Stimulated activated CD4-positive, alpha-beta T cell treated with anti-CD3 and anti-CD28 coated beads, Interleukin-15, amount 100 ng/mL, for 48 hours (primary cell): ENCODE measurements around the gene GOLT1A.

ENCODE experiments used
- DNase-seq, 2 donors: peaks; one replicate each; pipeline ENCODE4 v3.0.0-alpha.2; 2020; ENCODE audit warnings: low read depth in 2 of 2

Gene GOLT1A

DNA sequence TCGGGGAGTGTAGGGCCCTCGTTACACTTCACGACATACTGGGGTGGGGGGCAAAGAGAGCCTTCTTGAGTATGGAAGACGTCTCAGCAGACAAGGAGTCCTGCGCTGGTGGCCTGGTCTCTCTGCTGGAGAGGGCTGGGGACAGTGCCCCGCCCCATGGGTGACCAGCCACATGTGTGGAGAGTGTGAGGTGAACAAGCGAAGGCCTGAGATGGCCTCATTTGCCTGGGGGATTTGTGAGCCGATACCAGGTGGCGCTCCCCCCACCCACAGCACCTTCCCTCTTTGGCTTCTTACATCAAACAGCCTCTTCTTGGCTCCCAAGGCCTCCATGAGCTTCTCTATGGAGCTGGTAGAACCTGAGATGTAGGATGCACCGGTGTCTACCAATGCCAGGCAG is 57.9 kb downstream of the GOLT1A start:
- DNase-seq, result no peak

DNA sequence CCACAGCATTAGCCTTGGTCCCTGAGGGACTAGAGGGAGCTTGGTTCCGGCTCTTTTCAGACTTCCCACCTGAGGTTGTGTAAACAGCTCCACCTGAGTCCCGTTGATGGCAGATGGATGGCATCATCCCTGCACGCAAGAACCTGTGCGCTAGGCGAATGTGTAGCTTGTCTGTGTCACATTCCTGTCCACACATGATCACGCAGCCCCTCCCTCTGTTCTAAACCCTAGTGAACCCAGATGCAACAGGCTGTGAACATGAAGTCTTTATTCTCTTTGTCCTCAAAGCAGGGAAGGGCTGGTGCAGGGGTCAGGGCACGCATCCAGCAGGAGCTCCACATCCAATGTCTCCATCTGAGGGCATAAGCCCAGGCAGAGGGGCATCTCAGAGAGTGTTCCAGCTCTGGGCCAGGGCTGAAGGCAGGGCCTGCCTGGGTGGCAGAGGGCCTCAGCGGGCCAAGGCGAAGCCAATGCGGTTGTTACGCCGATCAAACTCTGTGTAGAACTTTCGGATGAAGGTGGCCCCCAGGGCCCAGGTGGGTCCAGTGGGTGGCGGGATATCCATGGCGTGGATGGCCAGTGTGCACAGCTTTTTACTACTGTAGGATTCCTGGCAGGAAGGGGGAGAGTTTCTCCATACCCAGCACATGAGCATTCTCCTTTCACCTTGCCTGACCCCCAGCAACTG is 59.1 kb downstream of the GOLT1A start:
- DNase-seq, result no peak

DNA sequence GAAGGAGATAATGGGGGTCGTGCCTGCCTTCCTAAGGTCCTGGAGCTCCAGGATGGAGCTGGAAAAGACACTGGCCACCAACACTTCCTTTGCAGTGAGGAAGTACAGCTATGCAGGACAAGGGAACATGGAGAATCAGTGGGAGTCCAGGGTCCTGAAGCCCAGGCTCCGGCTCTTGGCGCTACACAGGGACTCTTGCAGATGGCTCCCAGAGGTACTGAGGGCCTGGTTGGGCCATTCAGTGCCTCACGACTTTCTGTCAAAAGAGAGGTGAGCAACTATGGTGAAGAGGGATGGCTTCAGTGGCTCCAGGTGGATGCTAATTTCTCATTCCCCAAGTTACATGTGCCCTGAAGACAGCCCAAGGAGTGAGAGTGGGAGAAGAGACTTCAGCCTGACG is 60.1 kb downstream of the GOLT1A start:
- no peak for DNase-seq

DNA sequence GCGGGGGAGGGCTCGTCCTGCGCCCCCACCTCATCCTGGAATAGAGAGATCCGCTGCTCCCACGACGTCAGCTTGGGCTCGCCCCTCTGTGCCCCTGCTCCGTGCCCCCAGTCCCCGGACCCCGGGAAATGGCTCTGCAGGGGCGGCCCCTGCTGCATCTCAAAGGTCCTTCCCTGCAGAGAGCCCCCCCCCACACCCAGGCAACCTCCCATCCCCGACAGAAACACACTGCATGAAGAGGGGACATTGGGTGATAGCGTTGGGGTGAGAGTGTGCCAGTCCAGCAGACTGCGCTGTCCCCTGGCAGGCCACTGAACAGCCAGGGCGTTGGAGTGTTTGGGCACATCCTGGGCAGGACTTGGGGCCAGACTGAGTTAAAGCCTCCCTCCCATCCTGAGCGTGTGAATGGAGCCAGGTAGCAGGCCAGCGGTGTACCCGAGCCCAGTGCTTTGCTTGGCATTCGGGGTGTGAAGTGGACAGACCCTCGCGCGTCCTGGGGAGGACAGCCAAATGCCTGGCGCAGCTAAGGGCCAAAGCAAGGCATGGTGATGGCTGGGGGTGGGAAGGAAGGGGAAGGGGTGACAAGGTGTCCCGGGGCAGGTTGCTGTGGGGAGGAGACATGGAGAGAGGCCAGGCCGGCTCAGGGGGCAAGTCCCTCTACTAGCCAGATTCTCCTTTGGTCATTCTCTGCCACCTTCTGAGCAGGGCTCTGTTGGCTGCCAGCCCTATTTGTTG is 61.3 kb downstream of the GOLT1A start:
- no peak for DNase-seq

DNA sequence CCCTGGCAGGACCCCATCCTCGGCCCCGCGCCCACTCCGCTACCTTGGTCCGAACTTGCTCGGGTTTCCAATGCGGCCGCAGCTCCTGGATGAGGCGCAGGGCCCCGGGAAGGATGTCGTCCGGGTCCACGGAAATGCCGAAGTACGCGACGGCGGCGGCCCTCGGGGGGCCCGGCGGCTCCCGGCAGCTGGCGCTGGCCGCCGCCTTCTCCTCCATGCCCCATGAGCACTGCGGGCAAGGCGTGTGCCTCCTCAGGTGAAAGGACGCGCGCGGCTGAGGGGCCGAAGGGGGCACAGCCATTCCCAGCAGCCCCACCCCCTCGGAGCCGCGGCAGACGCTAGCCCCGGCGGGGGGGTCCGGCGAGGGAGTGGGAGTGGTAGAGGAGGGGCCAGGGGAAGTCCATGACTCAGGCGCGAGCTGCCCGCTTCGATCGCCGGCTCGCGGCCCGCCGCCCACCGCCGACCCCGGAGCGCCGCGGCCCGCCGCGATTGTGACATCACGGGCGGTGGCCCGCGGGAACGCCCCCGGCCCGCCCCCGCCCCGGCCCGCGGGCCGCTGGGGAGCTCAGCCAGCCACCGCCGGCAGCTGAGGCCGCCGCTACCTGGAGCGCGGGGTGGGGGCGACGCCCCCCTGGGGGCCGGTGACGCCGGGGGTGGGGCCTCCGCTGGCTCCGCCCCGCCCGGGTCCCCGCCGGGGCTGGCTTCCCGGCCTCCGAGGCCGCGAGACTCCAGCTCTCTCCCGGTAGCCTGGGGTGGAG is 62.1 kb downstream of the GOLT1A start, which contains the start of gene ETNK2:
Gene ETNK2 (minus strand): TSS at position 493 of the 758 bp plus-strand sequence. CDS start 192 bp downstream, at position 301.
- DNase-seq, result peak in 1 of 2 donors; percentile 22

DNA sequence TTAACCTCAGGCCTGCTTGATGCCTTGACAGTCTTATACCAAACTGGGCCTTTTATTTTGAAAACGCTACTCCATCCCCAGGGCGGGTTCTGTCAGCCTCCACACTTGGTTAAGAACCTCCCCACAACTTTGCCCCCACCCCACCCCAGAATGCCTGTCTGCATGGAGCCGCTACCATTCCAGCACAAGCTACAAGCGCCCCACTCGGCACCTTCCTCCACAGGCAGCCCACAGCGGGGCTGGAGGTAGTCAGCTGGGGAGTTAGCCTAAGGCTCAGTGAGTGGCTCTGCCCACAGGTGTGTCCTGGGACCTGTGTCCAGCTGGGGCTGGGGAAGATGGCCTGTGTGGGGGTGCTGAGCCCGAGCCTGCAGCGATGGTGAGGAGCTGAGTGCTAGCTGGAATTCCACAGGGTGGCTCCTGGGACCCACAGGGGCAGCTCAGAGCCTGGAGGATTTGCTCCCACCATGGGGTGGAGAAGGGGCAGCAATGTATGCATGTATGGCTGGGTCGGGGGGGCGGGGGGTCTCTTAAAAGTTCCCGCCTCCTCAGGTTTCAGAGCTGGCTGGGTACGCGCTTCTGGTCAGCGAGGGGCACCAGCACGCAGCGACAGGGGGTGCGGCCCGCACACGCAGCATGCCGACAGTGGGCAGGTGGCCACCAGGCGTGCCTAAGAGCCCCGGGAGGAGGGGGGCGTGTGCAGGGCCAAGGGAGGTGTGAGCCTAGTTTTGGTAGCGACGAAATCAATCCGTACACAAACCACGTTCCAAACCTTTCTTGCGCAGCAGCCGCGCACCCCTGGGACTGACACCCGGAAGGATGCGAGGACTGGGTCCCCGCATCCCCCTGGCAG is 62.9 kb downstream of the GOLT1A start:
- DNase-seq, result no peak

DNA sequence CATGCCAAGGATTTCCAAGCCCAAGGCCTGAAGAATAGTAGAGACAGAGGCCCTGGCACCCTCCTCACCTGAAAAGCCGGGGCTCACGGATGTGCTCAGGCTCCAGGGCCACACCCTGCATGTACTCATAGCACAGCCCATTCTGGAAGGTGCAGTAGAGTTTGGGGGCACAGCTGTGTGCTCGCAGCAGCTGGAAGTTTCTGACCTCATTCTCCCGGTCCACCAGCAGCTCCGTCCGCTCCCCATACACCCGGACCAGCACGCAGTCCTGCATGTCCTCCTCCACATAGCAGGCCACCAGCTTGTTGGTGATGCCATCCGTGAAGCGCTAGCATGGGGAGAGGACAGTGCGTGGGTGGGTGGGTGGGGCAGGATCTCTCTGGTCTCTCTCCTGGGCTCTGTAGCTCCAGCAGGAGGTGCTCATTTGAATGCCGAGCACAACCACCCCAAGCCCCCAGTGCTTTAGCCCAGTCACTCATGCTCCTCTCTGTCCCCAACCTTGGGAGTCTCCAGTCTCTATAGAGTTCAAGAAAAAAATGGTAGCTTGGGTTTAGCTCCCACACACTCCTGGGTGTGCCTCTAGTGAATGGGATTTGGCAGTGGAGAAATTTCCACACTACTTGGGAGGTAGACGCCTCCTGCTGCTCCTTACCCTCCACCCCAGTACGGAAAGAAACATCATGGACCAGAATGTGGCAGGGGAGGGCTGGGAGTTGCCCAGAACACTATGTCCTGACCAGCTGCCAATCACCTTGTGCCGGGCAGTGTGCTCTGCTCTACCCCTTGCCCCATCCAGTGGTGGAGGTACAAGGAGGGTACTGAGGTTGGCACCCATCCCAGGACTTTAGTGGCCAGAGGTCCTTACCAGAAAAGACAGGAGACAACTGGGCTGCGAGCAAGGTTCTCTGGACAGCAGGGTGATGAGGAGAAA is 63.9 kb downstream of the GOLT1A start:
- no peak for DNase-seq

DNA sequence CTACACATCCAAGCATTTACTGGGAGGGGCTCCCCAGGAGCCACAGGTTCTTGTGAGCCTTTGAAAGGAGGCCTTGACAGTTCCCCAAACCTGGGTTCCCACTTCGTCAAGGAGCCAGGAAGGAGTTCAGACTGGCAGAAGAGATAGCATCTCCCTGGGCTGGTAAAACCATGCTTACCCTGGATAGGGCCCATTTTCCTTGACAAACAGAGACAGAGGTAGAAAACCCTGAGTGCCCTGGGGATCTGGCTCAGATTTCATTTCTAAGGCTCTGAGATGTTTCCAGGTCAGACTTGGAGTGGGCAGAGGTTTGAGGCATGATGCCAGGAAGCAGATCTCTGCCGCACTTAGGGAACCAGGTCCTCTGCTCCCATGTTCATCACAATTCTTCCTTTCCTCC is 64.7 kb downstream of the GOLT1A start:
- no peak for DNase-seq
